Measurements from ENCODE around the gene GH1.
"Not testable (repeated sequence)": the region's sequence is repeated elsewhere in the genome, so short reads cannot be mapped to it uniquely, and the experiment has no call there.

GH1 gene

GRCh38 chr17:63922402-63922801 lies 3.8 kb upstream of the GH1 start:
- H3K9me3 Mint-ChIP-seq; H3K27ac Mint-ChIP-seq; H3K4me3 Mint-ChIP-seq; ATAC-seq; H3K36me3 Mint-ChIP-seq (ENCODE audit: low read depth); DNase-seq; H3K27me3 Mint-ChIP-seq: not testable (repeated sequence)
- H3K4me1 Mint-ChIP-seq: peaks cover 18% of the 10 kb centered on the region

GRCh38 chr17:63920779-63921178 lies 2.1 kb upstream of the GH1 start:
- ATAC-seq; H3K36me3 Mint-ChIP-seq (ENCODE audit: low read depth); DNase-seq; H3K4me3 Mint-ChIP-seq; H3K9me3 Mint-ChIP-seq; H3K27ac Mint-ChIP-seq; H3K27me3 Mint-ChIP-seq: not testable (repeated sequence)
- peaks cover 18% of the 10 kb centered on the region for H3K4me1 Mint-ChIP-seq

DNA sequence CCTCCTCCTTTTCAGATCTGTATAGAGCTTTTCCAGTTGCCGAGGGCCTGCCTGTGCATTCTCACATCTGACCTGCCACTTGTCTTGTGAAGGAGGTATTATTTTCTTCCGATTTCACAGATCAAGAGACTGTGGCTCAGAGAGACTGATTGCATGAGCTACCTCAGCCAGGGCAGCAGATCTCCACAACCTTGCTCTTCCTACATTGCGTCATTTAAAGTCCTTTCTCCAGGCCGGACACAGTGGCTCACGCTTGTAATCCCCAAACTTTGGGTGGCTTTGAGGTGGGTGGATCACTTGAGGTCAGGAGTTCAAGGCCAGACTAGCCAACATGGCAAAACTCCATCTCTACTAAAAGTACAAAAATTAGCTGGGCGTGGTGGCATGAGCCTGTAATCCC lies 1.4 kb upstream of the GH1 start:
- not testable (repeated sequence) for H3K27ac Mint-ChIP-seq; H3K36me3 Mint-ChIP-seq (ENCODE audit: low read depth); H3K27me3 Mint-ChIP-seq; H3K9me3 Mint-ChIP-seq; ATAC-seq; DNase-seq; H3K4me3 Mint-ChIP-seq
- peaks cover 18% of the 10 kb centered on the region for H3K4me1 Mint-ChIP-seq

DNA sequence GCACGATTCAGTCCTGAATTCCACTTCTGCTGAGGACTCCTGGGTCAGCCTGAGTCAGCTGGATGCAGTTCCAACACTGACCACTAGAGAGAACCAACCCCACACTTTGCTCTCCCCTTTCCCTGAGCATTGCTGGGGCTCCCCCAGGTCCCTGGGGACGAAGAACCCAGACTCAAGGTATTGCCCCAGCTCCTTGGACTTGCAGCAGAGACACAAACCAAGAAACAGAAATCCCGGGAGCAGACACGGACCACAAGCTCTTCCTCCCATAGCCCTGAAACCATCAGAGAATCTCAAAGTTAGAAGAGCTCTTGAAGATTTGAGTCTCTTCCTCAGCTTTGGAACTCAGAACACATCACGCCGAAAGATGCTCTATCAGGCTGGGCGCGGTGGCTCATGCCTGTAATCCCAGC lies 678 bp upstream of the GH1 start:
- Mint-ChIP-seq H3K27me3 (no peaks in the 10 kb centered on the region), H3K9me3 (no peaks in the 10 kb centered on the region), H3K27ac (no peak overlapping the region), H3K36me3 (ENCODE audit: low read depth) (no peaks in the 10 kb centered on the region), H3K4me3 (no peak overlapping the region), H3K4me1 (peaks cover 19% of the 10 kb centered on the region)
- ATAC-seq: peak; percentile 88
- DNase-seq: peak; percentile 76

GRCh38 chr17:63918305-63918704 lies 334 bp downstream of the GH1 start:
- Mint-ChIP-seq H3K9me3 (no peaks in the 10 kb centered on the region), H3K4me3 (no peak overlapping the region), H3K27me3 (no peaks in the 10 kb centered on the region), H3K27ac (no peak overlapping the region), H3K4me1 (peaks cover 19% of the 10 kb centered on the region), H3K36me3 (ENCODE audit: low read depth) (no peaks in the 10 kb centered on the region)
- ATAC-seq (no peak), DNase-seq (no peak)

- no peaks in the 10 kb centered on the region for H3K9me3 Mint-ChIP-seq
- no peak for DNase-seq
- H3K4me3 Mint-ChIP-seq: no peak overlapping the region
- H3K36me3 Mint-ChIP-seq (ENCODE audit: low read depth): no peaks in the 10 kb centered on the region
- ATAC-seq: no peak
- H3K27ac Mint-ChIP-seq: no peak overlapping the region
- H3K4me1 Mint-ChIP-seq: peaks cover 22% of the 10 kb centered on the region
- no peaks in the 10 kb centered on the region for H3K27me3 Mint-ChIP-seq
These were observed 993 bp downstream of the GH1 start for GRCh38 chr17:63917646-63918045.

DNA sequence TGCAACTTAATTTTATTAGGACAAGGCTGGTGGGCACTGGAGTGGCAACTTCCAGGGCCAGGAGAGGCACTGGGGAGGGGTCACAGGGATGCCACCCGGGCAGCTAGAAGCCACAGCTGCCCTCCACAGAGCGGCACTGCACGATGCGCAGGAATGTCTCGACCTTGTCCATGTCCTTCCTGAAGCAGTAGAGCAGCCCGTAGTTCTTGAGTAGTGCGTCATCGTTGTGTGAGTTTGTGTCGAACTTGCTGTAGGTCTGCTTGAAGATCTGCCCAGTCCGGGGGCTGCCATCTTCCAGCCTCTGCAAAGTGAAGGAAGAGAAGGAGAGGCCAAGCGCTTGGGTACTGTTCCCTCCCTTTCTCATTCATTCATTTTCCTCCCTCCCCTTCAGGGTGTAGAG lies 1.4 kb downstream of the GH1 start:
- not testable (repeated sequence) for H3K27ac Mint-ChIP-seq; DNase-seq; H3K27me3 Mint-ChIP-seq; H3K9me3 Mint-ChIP-seq; H3K4me3 Mint-ChIP-seq; H3K36me3 Mint-ChIP-seq (ENCODE audit: low read depth); ATAC-seq
- H3K4me1 Mint-ChIP-seq: peaks cover 24% of the 10 kb centered on the region

- no peaks in the 10 kb centered on the region for H3K36me3 Mint-ChIP-seq (ENCODE audit: low read depth)
- H3K27ac Mint-ChIP-seq: no peak overlapping the region
- H3K9me3 Mint-ChIP-seq: no peaks in the 10 kb centered on the region
- H3K4me1 Mint-ChIP-seq: peaks cover 21% of the 10 kb centered on the region
- no peak overlapping the region for H3K4me3 Mint-ChIP-seq
- DNase-seq: no peak
- H3K27me3 Mint-ChIP-seq: no peaks in the 10 kb centered on the region
- ATAC-seq: no peak
These were observed 2.0 kb downstream of the GH1 start for GRCh38 chr17:63916566-63917185.

DNA sequence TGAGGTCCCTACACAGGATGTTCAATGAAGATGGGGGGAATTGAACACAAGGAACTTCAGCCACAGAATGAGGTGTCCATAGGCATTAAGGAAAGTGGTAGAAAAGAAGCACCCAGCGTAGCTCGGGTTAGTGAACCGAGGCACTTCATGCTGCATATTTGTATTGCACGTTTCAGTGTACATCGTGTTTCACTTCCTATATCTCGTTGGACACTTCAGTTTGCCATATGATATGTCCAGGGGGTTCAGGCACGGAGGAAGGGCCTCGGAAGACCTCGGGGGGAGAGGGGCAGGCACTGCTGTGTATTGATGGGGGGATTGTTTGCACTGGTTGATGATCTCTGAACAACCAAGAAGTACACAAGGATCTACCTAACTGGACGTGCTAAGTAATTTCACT lies 2.9 kb downstream of the GH1 start:
- not testable (repeated sequence) for H3K27me3 Mint-ChIP-seq; H3K4me3 Mint-ChIP-seq; DNase-seq; H3K9me3 Mint-ChIP-seq; ATAC-seq; H3K27ac Mint-ChIP-seq; H3K36me3 Mint-ChIP-seq (ENCODE audit: low read depth)
- H3K4me1 Mint-ChIP-seq: peaks cover 21% of the 10 kb centered on the region

- no peaks in the 10 kb centered on the region for H3K9me3 Mint-ChIP-seq
- H3K36me3 Mint-ChIP-seq (ENCODE audit: low read depth): no peaks in the 10 kb centered on the region
- no peak for ATAC-seq
- H3K27me3 Mint-ChIP-seq: no peaks in the 10 kb centered on the region
- H3K4me3 Mint-ChIP-seq: no peak overlapping the region
- peaks cover 13% of the 10 kb centered on the region for H3K4me1 Mint-ChIP-seq
- DNase-seq: no peak
- no peak overlapping the region for H3K27ac Mint-ChIP-seq
These were observed 4.2 kb downstream of the GH1 start for GRCh38 chr17:63914471-63914870.

DNA sequence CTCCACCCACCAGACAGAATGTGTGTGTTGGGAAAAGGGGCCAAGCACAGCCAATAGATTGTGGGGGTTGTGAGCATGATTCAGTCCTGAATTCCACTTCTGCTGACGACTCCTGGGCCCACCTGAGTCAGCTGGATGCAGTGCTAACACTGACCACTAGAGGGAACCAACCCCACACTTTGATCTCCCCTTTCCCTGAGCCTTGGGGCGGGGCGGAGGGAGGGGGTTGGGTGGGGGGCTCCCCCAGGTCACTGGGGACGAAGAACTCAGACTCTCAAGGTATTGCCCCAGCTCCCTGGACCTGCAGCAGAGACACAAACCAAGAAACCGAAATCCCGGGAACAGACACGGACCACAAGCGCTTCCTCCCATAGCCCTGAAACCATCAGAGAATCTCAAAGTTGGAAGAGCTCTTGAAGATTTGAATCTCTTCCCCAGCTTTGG lies 7.0 kb downstream of the GH1 start:
- H3K4me3 Mint-ChIP-seq: no peak overlapping the region
- H3K27ac Mint-ChIP-seq: no peak overlapping the region
- H3K9me3 Mint-ChIP-seq: no peaks in the 10 kb centered on the region
- H3K36me3 Mint-ChIP-seq (ENCODE audit: low read depth): no peaks in the 10 kb centered on the region
- no peaks in the 10 kb centered on the region for H3K27me3 Mint-ChIP-seq
- H3K4me1 Mint-ChIP-seq: peaks cover 7% of the 10 kb centered on the region
- peak; percentile 42 for ATAC-seq
- peak; percentile 75 for DNase-seq

DNA sequence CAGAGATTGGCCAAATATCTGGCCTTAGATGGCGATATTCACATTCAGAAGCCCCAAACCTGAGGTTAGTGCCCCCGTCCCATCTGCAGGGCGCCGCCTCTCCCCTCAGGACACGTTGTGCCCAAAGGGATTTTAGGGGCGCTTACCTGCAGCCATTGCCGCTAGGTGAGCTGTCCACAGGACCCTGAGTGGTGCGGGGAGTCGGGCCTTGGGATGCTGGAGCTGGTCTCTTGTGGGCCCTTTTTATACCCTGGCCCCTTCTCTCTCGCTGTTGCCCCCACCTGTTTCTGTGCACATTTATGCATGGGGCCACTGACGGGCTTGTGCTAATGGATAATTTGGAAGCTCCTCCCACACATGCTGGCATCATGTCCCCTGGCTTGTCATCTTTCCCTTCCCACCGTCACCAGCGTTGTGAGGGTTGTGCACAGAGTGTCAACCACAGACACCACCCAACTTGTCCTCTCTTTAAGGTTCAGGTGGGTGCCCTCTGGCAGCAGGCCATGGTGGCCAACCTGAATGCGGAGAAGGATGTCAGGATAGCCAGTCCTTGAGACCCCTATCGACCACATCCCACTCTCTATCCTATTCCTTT lies 7.5 kb downstream of the GH1 start, which contains the start of gene CSHL1:
Gene CSHL1 (minus strand): TSS at position 218 of the 595 bp plus-strand sequence. CDS start 62 bp downstream, at position 156.
- H3K9me3 Mint-ChIP-seq: no peaks in the 10 kb centered on the region
- ATAC-seq (no peak), DNase-seq (no peak)
- H3K27me3 Mint-ChIP-seq: no peaks in the 10 kb centered on the region
- H3K4me1 Mint-ChIP-seq: peaks cover 7% of the 10 kb centered on the region
- H3K27ac Mint-ChIP-seq: no peak within 1 kb of the TSS
- no peaks in the 10 kb centered on the region for H3K36me3 Mint-ChIP-seq (ENCODE audit: low read depth)
- H3K4me3 Mint-ChIP-seq: no peak within 1 kb of the TSS

- ATAC-seq: no peak
- Mint-ChIP-seq H3K36me3 (ENCODE audit: low read depth) (no peaks in the 10 kb centered on the region), H3K27ac (no peak overlapping the region), H3K27me3 (no peaks in the 10 kb centered on the region), H3K4me1 (peaks cover 7% of the 10 kb centered on the region), H3K9me3 (no peaks in the 10 kb centered on the region), H3K4me3 (no peak overlapping the region)
- DNase-seq: no peak
These were observed 8.5 kb downstream of the GH1 start for GRCh38 chr17:63910096-63910495.

- not testable (repeated sequence) for H3K27ac Mint-ChIP-seq; DNase-seq; H3K36me3 Mint-ChIP-seq (ENCODE audit: low read depth); H3K4me3 Mint-ChIP-seq; H3K9me3 Mint-ChIP-seq; H3K4me1 Mint-ChIP-seq; ATAC-seq; H3K27me3 Mint-ChIP-seq
These were observed 9.1 kb downstream of the GH1 start for GRCh38 chr17:63909586-63909985.

DNA sequence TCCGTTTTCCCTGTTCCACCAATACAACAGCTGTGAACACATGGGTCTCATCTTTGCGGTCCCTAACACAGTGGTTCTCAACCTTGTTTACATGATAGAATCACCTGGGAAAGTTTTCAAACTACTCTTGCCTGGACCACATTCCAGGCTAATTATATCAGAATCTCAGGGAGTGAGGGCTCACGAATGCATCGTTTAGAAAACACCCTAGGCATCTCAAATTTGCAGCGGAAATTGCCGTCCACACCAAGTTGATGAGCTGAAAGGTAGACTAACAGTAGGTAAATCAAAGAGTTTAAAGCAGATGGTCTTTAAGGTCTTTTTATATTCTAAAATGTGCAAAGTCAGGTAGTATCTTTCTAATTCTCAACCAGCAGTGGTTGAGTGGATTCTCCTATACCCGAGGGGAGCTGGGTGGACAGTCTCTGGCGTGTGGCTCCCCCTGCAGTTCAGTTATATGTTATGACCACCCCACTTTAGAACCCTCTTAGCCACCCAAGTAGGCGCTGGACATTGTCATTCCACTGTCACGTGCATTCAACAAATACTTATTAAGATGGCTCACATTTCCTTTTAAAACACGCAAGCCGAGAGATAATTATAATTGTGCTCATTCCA lies 11.4 kb downstream of the GH1 start:
- DNase-seq; H3K36me3 Mint-ChIP-seq (ENCODE audit: low read depth); H3K27me3 Mint-ChIP-seq; H3K27ac Mint-ChIP-seq; H3K4me3 Mint-ChIP-seq; H3K9me3 Mint-ChIP-seq; ATAC-seq; H3K4me1 Mint-ChIP-seq: not testable (repeated sequence)

All from activated naive CD8-positive, alpha-beta T cell treated with anti-CD3 and anti-CD28 coated beads, Interleukin-2, amount 50 U/mL, for 24 hours (primary cell).